GM21528 (cell line): ENCODE measurements around the gene MAP1LC3B.

ENCODE experiments used
- ATAC-seq: cut with Tn5 transposase; IDR thresholded peaks from one replicate; pipeline ENCODE4 v1.9.1; 2021; ENCODE audit warnings: mild to moderate bottlenecking, moderate library complexity; ENCODE audit not compliant: unreplicated experiment, low FRiP score

Gene MAP1LC3B

DNA sequence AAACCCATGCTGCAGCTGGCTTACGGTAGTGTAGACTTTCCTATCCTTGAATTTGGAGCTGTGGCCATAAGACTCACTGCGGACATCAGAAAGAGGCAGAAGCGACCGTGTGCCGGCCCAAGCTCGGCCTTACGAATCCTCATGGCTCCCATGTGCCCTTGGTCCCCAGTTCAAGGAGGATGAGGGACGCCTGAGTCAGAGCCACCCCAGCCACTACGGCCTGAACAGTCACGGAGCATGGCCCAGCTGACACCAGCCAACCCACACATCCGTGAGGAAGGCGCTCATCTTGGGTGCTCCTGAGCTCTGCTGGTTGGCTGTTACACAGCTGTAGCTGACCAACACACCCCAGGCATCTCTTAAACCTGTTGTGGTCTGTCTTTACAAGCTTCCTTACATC lies 56.7 kb downstream of the MAP1LC3B start:
- no peak for ATAC-seq

DNA sequence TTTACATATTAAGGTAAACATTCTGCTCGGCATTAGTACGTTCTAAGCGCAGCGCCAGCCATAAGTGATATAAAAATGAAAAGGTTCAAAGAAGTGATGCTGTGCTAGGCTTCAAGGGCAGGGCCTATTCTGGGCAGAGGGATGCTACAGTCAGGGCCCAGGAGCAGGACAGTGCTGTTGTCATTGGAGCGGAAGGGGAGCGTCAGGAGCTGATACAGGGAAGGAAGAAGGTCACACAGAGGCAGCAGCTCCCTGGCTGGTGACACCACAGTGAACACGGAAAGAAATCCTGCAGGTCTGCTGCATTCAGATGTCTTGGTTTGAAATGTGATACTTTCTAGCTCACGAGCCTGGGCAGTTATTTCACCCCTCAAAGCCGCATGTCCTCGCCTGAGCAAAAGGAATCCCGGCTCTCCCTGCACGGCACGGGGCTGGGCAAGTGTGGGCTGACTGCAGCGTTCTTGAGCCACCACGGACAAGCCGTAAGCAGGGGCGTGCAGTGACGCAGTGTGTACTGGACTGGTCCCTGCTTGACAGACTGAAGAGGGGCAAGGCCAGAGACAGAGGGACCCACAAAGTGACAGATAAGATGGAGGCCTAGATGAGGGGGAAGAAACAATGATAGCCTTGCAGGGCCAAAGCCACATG lies 59.6 kb downstream of the MAP1LC3B start:
- ATAC-seq: no peak

DNA sequence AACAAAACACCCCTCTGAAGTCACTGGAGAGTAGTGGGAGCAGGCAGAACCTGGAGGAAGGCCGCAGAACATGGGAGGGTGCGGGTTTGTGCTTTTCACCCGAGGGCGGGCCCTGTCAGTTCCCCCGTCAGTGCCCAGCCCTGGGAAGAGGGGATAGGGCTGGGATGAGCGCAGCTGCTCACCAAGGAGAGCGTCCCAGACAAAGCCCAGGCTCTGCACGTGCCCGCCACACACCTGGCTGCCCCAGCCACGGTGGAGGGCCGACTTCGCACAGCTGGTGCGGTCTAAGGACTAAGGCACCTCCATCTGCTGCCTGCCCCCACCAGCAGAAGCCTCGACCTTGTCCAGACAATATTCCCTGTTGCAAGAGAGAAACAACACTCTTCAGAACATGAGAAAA lies 61.2 kb downstream of the MAP1LC3B start:
- ATAC-seq: no peak
